ENCODE data around the gene FAM168A. TPM values are rescaled to one million over a fixed set of nuclear protein-coding genes. Genes with fewer than 3 reads are reported as not detected.
A peak's percentile ranks its signal among the peaks of the same experiment; 100 is the strongest.

The FAM168A gene
- total and polyA plus RNA-seq, 9 of the 15 experiments (the other 6 are each of a cell fraction or from before 2014, with no cell fraction given) = 0.44 to 7.2 (median 2.9) TPM

DNA sequence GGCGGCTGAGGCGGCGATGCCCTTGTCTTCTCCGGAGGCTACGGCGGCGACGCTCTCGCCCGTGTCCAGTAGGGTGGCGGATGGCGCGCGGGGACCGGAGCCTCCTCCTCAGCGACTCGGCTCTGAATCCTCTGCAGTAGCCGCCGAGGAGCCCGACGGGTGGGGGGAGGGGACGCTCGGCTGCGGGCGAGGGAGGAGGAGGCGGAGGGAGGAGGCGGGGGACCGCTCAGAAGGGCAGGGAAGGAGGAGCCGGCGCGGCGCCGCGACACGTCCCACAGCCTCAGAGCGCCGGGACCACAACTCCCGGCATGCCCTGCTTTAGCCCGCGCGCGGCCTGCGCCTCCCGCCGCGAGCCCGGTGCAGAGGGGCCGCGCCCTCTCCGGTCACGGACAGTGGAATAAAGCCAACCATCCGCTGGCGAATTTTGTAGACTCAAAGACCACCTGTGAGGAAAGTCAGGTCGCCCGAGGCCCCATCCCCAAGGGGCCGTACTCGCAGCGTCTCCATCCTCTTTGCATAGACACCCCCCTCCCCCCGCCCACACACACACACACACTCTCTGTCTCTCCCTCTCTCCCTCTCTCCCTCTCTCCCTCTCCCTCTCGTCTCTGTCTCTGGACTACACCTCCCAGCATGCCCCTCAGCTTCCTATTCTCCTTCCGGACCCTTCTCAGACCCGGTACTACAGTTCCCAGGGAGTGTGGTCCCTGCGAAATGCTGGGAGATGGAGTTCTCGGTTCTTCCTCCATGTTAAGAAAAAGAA, at the start of gene FAM168A (continued):
- TF ChIP-seq, protein P1, sequence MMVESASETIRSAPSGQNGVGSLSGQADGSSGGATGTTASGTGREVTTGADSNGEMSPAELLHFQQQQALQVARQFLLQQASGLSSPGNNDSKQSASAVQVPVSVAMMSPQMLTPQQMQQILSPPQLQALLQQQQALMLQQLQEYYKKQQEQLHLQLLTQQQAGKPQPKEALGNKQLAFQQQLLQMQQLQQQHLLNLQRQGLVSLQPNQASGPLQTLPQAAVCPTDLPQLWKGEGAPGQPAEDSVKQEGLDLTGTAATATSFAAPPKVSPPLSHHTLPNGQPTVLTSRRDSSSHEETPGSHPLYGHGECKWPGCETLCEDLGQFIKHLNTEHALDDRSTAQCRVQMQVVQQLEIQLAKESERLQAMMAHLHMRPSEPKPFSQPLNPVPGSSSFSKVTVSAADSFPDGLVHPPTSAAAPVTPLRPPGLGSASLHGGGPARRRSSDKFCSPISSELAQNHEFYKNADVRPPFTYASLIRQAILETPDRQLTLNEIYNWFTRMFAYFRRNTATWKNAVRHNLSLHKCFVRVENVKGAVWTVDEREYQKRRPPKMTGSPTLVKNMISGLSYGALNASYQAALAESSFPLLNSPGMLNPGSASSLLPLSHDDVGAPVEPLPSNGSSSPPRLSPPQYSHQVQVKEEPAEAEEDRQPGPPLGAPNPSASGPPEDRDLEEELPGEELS (CRISPR knock-in tag; IDR thresholded peaks at IDR 0.05; ENCODE audit: borderline replicate concordance) = no peak
- TF ChIP-seq PTRF (tag; IDR thresholded peaks at IDR 0.05) (no peak), RBBP5 (IDR thresholded peaks at IDR 0.05; ENCODE audit: borderline replicate concordance, insufficient read depth, low read length, poor library complexity, severe bottlenecking) (no peak), ZNF77 (CRISPR knock-in tag; IDR thresholded peaks at IDR 0.05) (no peak), MAX (CRISPR knock-in tag; IDR thresholded peaks at IDR 0.05) (peak; percentile 83), CBX3 (IDR thresholded peaks at IDR 0.05; ENCODE audit: borderline replicate concordance in 1 of 2, low read length in 2 of 2) (peak in 1 of 2 experiments; percentile 31; a peak in 1 of 3 replicates), GTF2B (IDR thresholded peaks at IDR 0.05; ENCODE audit: extremely low read depth, insufficient read length) (no peak), ATF1 (CRISPR knock-in tag; IDR thresholded peaks at IDR 0.05) (peak; percentile 20; the same call in 1 of the 2 replicates), ATF1 (tag; IDR thresholded peaks at IDR 0.05) (peak; percentile 93), EP300 (IDR thresholded peaks at IDR 0.05; ENCODE audit: low read length) (no peak), ZNF584 (CRISPR knock-in tag; IDR thresholded peaks at IDR 0.05; ENCODE audit: low read depth) (peak; percentile 70; the same call in 1 of the 2 replicates), ETV1 (tag; conservative IDR thresholded peaks at IDR 0.05; ENCODE audit: low read depth) (peak; percentile 82), RBM39 (optimal IDR thresholded peaks at IDR 0.05; ENCODE audit: low read depth, low read length) (peak; percentile 72), SMARCE1 (IDR thresholded peaks at IDR 0.05) (no peak), ZNF143 (CRISPR knock-in tag; IDR thresholded peaks at IDR 0.05) (peak; percentile 92), ARID1B (IDR thresholded peaks at IDR 0.05) (0 out of 2 replicates have a peak, but pooled peaks have one; percentile 6), IRF9 (tag; IDR thresholded peaks at IDR 0.05) (no peak)
- TF ChIP-seq, protein P2, sequence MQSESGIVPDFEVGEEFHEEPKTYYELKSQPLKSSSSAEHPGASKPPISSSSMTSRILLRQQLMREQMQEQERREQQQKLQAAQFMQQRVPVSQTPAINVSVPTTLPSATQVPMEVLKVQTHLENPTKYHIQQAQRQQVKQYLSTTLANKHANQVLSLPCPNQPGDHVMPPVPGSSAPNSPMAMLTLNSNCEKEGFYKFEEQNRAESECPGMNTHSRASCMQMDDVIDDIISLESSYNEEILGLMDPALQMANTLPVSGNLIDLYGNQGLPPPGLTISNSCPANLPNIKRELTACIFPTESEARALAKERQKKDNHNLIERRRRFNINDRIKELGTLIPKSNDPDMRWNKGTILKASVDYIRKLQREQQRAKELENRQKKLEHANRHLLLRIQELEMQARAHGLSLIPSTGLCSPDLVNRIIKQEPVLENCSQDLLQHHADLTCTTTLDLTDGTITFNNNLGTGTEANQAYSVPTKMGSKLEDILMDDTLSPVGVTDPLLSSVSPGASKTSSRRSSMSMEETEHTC (IDR thresholded peaks at IDR 0.05) = 0 out of 2 replicates have a peak, but pooled peaks have one; percentile 15
- TF ChIP-seq, protein P3, sequence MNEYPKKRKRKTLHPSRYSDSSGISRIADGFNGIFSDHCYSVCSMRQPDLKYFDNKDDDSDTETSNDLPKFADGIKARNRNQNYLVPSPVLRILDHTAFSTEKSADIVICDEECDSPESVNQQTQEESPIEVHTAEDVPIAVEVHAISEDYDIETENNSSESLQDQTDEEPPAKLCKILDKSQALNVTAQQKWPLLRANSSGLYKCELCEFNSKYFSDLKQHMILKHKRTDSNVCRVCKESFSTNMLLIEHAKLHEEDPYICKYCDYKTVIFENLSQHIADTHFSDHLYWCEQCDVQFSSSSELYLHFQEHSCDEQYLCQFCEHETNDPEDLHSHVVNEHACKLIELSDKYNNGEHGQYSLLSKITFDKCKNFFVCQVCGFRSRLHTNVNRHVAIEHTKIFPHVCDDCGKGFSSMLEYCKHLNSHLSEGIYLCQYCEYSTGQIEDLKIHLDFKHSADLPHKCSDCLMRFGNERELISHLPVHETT (CRISPR knock-in tag; conservative IDR thresholded peaks at IDR 0.05 in 1 of 2, IDR thresholded peaks at IDR 0.05 in 1 of 2) = peak in 1 of 2 experiments; percentile 98; a peak in 2 of 4 replicates
